ENCODE measurements around the gene ENAH. TPM values are rescaled to one million over a fixed set of nuclear protein-coding genes. Genes with fewer than 3 reads are reported as not detected.
A peak's percentile ranks its signal among the peaks of the same experiment; 100 is the strongest.
"Not testable (repeated sequence)": the region's sequence is repeated elsewhere in the genome, so short reads cannot be mapped to it uniquely, and the experiment has no call there.

The ENAH gene
- total RNA-seq, 2 donors from 2014 or later, result 73.4 to 79.0 TPM

DNA sequence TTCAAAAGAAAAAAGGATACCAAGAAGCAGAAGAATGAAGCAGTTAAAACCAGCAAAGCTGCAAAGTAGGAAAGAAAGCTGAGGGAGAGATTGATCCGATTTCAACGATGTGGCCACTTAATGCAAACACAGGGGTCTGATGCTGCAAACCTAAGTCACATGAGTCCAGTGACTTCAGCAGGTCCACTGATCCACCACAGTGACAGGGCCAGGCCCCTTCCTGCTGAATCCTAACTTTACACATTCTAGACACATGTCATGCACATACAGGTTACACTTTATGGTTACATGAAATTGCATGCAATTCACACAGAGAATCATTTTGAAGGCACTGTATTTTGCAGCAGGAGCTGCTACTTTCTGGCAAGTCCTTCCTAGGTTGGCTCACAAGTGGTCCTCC, 166.1 kb downstream of the ENAH start:
- no peak for DNase-seq
- intact Hi-C loops (cut with DNase I), result no loop called here
- ATAC-seq, result no peak

DNA sequence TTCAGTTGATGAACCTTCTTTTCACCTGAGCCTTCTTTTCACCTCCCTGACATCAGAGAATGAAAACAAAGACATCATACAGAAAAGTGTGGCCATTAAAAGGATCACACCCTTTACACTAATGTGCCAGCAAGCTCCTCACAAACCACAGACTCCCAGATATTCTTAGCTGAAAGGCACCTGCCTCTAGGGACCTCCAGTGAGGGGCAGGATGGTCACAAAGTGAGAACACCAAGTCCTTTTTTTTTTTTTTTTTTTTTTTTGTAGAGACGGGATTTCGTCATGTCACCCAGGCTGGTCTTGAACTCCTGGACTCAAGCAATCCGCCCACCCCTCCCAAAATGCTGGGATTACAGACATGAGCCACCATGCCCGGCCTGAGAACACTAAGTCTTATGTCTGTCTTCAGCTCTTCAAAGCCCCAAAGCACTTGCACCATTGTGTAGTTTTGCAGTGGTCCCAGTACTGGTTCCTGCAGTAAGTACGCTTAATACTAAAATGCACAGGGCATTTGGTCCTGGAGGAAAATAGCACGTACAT, 166.9 kb downstream of the ENAH start:
- intact Hi-C loops (cut with DNase I), result no loop called here
- ATAC-seq, result no peak
- no peak for DNase-seq

GRCh38 chr1:225485226-225485625, 167.7 kb downstream of the ENAH start:
- ATAC-seq, result no peak
- DNase-seq, result no peak
- intact Hi-C loops (cut with DNase I), result no loop called here

- DNase-seq, result no peak
- intact Hi-C loops (cut with DNase I), result no loop called here
- ATAC-seq, result no peak
Observed at GRCh38 chr1:225484657-225485214, 168.2 kb downstream of the ENAH start.

- DNase-seq, result peak; percentile 22
- intact Hi-C loops (cut with DNase I), result no loop called here
- peak; percentile 42 to 69 for ATAC-seq
Observed at GRCh38 chr1:225483818-225484656, 168.9 kb downstream of the ENAH start.

DNA sequence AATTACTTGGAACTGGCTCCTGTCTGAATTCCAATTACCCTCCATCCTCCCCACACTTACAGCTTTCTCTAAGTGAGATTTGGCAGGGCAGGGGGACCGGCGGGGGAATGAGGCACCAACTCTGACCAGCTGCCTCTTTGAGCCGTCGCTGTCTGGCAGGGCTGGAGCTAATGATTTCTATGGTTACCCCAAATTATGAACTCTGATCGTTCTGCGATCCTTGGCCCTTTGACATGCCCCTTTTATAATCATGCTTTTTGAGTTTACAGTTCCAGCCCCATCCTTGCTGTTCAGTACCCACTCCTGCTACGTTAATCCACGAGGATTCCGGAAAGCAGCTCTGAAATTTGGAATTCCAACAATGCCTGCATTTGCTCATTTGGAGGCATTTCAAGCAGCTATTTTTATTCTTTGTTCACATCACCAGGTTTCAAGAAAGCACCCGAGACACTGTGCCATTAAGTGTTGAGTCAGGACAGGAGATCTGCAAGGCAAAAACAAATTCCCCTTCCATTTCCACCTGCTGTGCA, 170.4 kb downstream of the ENAH start:
- peak in 1 of 2 donors; percentile 14 for ATAC-seq
- DNase-seq, result no peak
- intact Hi-C loops (cut with DNase I), result no loop called here

- ATAC-seq (no peak), DNase-seq (no peak)
- intact Hi-C loops (cut with DNase I), result no loop called here
Observed at GRCh38 chr1:225481738-225482137, 171.2 kb downstream of the ENAH start.

GRCh38 chr1:225480825-225481434, 172.0 kb downstream of the ENAH start:
- intact Hi-C loops (cut with DNase I), result no loop called here
- ATAC-seq (peak in 1 of 2 donors; percentile 28), DNase-seq (no peak)

GRCh38 chr1:225479996-225480720, 172.8 kb downstream of the ENAH start:
- intact Hi-C loops (cut with DNase I), result loop anchor here (5.0 to 10.0 kb wide), 3 partner anchors 292 to 497 kb away; no protein-coding TSS in a partner anchor
- no peak for ATAC-seq
- no peak for DNase-seq

DNA sequence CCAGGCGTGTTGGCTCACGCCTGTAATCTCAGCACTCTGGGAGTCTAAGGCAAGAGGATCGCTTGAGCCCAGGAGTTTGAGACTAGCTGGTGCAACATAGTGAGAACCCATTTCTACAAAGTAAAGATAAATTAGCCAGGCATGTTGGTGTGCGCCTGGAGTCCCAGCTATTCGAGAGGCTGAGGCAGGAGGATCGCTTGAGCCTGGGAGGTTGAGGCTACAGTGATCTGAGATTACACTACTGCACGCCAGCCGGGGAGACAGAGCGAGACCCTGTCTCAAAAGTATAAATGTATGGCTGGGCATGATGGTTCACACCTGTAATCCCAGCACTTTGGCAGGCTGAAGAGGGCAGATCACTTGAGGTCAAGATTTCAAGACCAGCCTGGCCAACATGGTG, 173.6 kb downstream of the ENAH start:
- no peak for ATAC-seq

GRCh38 chr1:225477296-225477911, 175.5 kb downstream of the ENAH start:
- DNase-seq (no peak), ATAC-seq (no peak)
- intact Hi-C loops (cut with DNase I), result loop anchor here (5.0 to 10.0 kb wide), 3 partner anchors 295 to 500 kb away; no protein-coding TSS in a partner anchor

More for the DNA sequence above, 173.6 kb downstream of the ENAH start:
- no peak for DNase-seq
- intact Hi-C loops (cut with DNase I), result loop anchor here (5.0 to 10.0 kb wide), 3 partner anchors 293 to 498 kb away; no protein-coding TSS in a partner anchor

GRCh38 chr1:225476538-225476988, 176.4 kb downstream of the ENAH start:
- DNase-seq (no peak), ATAC-seq (no peak)
- intact Hi-C loops (cut with DNase I), result loop anchor here (5.0 to 10.0 kb wide), 3 partner anchors 296 to 501 kb away; no protein-coding TSS in a partner anchor

- ATAC-seq (no peak), DNase-seq (no peak)
- intact Hi-C loops (cut with DNase I), result loop anchor here (5.0 to 10.0 kb wide), 3 partner anchors 296 to 501 kb away; no protein-coding TSS in a partner anchor
Observed at GRCh38 chr1:225476100-225476511, 176.8 kb downstream of the ENAH start.

DNA sequence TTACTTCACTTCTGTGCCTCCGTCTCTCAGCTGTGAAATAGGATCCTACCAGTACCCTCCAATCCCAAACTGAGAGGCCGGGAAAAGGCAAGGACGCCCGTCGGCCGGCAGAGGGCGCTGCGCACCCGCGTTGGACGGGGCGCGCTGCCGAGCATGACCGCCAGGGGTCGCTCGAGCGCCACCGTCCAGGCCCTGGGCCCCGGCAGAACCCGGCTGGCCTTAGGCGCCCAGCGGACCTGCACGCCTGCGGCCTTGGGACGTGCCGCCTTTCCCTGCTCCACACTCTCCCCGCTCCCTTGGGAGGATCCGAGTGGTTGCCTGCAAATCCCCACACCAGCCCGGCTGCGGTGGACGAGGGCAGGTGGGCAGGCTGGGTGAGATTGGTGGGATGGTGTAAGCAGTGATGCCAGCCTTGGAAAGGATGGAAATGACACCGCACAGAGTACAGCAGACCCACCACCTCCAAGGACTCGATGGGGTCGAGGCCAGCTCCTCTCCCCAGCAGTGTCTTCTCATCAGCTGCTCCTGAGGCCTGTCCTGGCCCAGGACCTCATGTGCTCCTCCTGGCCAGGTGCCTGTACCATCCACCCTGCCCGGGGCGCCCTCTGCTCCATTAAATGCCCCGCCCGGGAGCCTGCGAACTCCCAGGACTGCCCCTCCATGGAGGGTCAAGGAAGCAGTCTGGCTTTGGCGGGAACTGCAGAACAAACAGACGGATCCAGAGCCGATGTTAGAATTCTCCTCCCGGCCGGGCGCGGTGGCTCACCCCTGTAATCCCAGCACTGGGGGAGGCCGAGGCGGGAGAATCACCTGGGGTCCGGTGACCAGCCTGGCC, 177.7 kb downstream of the ENAH start:
- ATAC-seq (peak; percentile 90 to 93), DNase-seq (peak; percentile 68)
- intact Hi-C loops (cut with DNase I), result loop anchor here (1.0 to 10.0 kb wide), 7 partner anchors 297 to 502 kb away; no protein-coding TSS in a partner anchor

- intact Hi-C loops (cut with DNase I), result loop anchor here (2.0 to 10.0 kb wide), 4 partner anchors 298 to 438 kb away; no protein-coding TSS in a partner anchor
- ATAC-seq (no peak), DNase-seq (no peak)
Observed at GRCh38 chr1:225474439-225474985, 178.4 kb downstream of the ENAH start.

DNA sequence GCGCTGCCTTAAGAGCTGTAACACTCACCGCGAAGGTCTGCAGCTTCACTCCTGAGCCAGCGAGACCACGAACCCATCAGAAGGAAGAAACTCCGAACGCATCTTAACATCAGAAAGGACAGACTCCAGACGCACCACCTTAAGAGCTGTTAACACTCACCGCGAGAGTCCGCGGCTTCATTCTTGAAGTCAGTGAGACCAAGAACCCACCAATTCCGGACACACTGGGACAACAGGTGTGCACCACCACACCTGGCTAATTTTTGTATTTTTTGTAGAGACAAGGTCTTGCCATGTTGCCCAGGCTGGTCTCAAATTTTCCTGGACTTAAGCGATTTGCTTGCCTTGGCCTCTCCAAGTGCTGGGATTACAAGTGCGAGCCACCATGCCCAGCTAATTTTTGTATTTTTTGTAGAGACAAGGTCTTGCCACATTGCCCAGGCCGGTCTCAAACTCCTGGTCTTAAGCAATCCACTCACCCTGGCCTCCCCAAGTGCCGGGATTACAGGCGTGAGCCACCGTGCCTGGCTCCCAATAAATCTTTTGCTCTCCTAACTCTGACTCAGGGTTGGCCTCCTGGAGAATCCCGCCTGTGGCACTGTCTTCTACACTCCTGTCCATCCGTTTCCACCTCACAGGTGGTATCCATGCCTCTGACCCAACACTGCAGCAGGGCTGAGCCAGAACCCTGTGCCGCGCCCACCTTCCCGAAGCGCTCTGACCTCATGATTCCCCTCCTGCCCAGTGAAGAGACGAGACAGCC, 179.1 kb downstream of the ENAH start:
- not testable (repeated sequence) for DNase-seq, ATAC-seq
- intact Hi-C loops (cut with DNase I), result loop anchor here (2.0 to 10.0 kb wide), 4 partner anchors 299 to 439 kb away; no protein-coding TSS in a partner anchor
